ENCODE results near the gene RASA3. TPM values are rescaled to one million over a fixed set of nuclear protein-coding genes. Genes with fewer than 3 reads are reported as not detected.
"Not testable (repeated sequence)": the region's sequence is repeated elsewhere in the genome, so short reads cannot be mapped to it uniquely, and the experiment has no call there.

RASA3 gene
- total RNA-seq, 1 donor, result 78.9 TPM

GRCh38 chr13:114027826-114028225 is 104.6 kb downstream of the RASA3 start:
- Histone ChIP-seq H3K9me3 (ENCODE audit: low read depth, low read length) (no peaks in the 10 kb centered on the region), H3K4me3 (ENCODE audit: low read length) (no peak overlapping the region), H3K4me1 (ENCODE audit: insufficient read depth, low read length) (no peaks in the 10 kb centered on the region), H3K27me3 (ENCODE audit: insufficient read depth, low read length) (no peaks in the 10 kb centered on the region)

- no peaks in the 10 kb centered on the region for H3K9me3 ChIP-seq (ENCODE audit: low read depth, low read length)
- H3K4me3 ChIP-seq (ENCODE audit: low read length), result no peak overlapping the region
- H3K27me3 ChIP-seq (ENCODE audit: insufficient read depth, low read length), result no peaks in the 10 kb centered on the region
- H3K4me1 ChIP-seq (ENCODE audit: insufficient read depth, low read length), result no peaks in the 10 kb centered on the region
Observed at GRCh38 chr13:114027046-114027715, 105.2 kb downstream of the RASA3 start.

GRCh38 chr13:114026481-114026880 is 105.9 kb downstream of the RASA3 start:
- no peaks in the 10 kb centered on the region for H3K4me1 ChIP-seq (ENCODE audit: insufficient read depth, low read length)
- H3K27me3 ChIP-seq (ENCODE audit: insufficient read depth, low read length), result no peaks in the 10 kb centered on the region
- no peaks in the 10 kb centered on the region for H3K9me3 ChIP-seq (ENCODE audit: low read depth, low read length)
- H3K4me3 ChIP-seq (ENCODE audit: low read length), result no peak overlapping the region

DNA sequence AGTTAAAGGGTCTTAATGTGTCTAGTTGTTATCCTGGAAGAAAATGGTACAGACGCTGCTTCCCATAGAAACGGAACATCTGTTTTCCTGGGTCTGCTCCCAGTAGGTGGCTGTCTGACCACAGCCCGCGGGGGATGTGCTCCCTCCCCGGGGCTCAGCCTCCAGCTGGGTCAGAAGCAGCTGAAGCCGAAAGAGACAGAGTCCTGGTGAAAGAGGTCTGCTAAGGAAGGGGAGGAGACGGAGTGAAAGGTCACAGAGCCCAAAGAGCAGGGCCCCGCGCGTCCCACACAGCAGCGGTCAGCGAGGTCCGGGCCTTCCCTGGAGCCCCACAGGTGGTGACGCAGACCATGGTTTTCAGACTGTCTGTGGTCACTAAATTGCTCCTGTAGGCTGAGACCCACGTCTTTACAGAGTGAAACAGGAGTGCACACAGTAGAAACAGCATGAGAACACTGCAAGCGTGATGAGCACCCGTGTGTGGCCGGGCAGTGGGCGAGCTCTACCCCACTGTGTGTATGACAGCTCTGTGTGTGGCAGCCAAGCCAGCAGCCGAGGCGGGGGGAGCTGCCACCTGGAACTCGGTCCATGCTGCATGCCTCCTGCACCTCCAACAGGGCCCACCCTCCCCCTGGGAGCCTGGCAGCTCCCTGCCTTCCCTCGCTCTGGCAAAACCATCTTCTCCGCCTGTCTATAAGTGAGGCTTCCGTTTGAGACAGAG is 106.5 kb downstream of the RASA3 start:
- Histone ChIP-seq H3K4me1 (ENCODE audit: insufficient read depth, low read length) (no peaks in the 10 kb centered on the region), H3K9me3 (ENCODE audit: low read depth, low read length) (no peaks in the 10 kb centered on the region), H3K4me3 (ENCODE audit: low read length) (no peak overlapping the region), H3K27me3 (ENCODE audit: insufficient read depth, low read length) (no peaks in the 10 kb centered on the region)

GRCh38 chr13:114025405-114025713 is 107.1 kb downstream of the RASA3 start:
- Histone ChIP-seq H3K27me3 (ENCODE audit: insufficient read depth, low read length) (no peaks in the 10 kb centered on the region), H3K9me3 (ENCODE audit: low read depth, low read length) (no peaks in the 10 kb centered on the region), H3K4me3 (ENCODE audit: low read length) (no peak overlapping the region), H3K4me1 (ENCODE audit: insufficient read depth, low read length) (no peaks in the 10 kb centered on the region)

DNA sequence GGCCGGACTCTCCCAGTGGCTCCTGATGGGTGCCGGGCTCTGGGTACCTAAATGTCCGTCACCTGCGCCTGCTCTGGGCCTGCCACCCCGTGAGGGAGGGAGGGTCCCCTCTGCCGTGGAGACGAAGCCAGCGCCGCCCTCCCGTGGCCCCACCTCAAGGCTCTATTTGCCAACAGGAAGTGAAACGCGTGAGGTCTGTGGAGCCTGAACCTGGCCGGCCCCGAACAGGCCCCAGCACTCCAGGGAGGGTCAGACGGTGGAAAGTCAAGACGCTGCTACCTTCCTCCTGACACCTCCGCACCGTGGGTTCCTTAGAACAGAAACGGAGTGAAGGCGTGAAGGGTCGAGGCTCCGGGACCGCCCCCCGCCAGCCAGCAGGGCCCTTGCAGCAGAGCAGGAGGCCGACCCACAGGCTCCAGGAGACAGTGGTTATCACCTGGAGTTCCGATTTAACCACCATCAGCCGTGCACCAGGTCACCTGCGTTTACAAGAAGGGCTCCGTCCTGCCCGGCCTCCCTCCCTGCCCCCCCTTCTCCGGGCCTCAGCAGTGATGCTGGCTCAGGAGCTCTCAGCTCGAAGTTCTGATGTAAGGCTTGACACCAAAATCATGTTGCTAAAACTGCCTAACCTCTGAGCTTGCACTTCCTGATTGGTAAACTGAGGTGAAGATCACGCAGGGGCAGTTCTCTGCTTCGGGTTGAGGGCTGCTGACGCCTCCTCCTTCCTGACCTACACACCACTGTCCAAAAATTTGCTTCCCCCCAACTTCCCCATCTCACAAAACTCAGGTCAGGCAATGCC is 107.6 kb downstream of the RASA3 start:
- no peaks in the 10 kb centered on the region for H3K9me3 ChIP-seq (ENCODE audit: low read depth, low read length)
- H3K4me3 ChIP-seq (ENCODE audit: low read length), result no peak overlapping the region

DNA sequence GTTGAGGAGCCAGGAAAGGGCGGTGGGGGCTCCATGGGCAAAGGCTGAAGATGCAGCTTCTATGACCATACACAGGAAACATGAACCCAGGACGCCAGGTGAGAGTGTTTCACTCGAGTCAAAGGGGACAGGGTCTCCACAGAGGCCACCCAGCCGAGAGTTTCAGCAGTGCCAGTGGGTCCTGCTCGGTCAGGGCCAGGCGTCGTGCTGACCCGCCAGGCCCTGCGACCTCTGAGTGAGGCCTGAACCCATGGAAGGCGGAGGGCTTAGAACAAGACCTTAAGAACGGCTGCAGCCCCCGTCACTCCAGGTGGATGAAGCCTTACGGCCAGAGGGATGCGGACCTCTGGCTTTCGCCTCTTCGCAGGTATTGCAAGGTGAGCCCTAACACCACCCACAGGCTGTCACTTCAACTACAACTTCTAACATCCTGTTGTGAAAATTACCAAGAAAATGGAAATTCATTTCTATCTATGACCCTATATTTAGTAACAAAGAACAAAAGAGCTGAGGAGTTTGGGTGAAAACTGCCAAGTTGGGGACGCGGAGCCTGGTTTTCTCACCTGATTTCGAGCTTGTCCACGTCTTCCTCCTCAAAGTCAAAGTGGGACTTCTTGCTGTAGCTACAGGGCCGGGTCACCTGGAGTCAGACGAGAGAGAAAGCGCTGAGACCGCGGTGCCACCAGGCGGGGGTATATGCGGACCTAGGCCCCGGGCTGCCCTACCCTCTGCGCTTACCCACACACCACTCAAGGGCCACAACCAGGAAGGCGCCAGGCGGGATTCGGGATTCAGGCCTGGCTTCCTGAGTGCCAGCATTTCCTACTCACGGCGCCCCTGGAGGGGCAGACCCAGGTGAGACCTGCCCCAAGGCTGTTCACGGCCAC is 108.5 kb downstream of the RASA3 start:
- H3K4me1 ChIP-seq (ENCODE audit: insufficient read depth, low read length), result no peaks in the 10 kb centered on the region
- H3K4me3 ChIP-seq (ENCODE audit: low read length), result no peak overlapping the region
- no peaks in the 10 kb centered on the region for H3K27me3 ChIP-seq (ENCODE audit: insufficient read depth, low read length)
- no peaks in the 10 kb centered on the region for H3K9me3 ChIP-seq (ENCODE audit: low read depth, low read length)

More for the DNA sequence above, 107.6 kb downstream of the RASA3 start:
- H3K27me3 ChIP-seq (ENCODE audit: insufficient read depth, low read length), result no peaks in the 10 kb centered on the region
- no peaks in the 10 kb centered on the region for H3K4me1 ChIP-seq (ENCODE audit: insufficient read depth, low read length)

GRCh38 chr13:114022876-114023275 is 109.5 kb downstream of the RASA3 start:
- no peaks in the 10 kb centered on the region for H3K9me3 ChIP-seq (ENCODE audit: low read depth, low read length)
- H3K4me3 ChIP-seq (ENCODE audit: low read length), result no peak overlapping the region
- no peaks in the 10 kb centered on the region for H3K4me1 ChIP-seq (ENCODE audit: insufficient read depth, low read length)
- H3K27me3 ChIP-seq (ENCODE audit: insufficient read depth, low read length), result no peaks in the 10 kb centered on the region

DNA sequence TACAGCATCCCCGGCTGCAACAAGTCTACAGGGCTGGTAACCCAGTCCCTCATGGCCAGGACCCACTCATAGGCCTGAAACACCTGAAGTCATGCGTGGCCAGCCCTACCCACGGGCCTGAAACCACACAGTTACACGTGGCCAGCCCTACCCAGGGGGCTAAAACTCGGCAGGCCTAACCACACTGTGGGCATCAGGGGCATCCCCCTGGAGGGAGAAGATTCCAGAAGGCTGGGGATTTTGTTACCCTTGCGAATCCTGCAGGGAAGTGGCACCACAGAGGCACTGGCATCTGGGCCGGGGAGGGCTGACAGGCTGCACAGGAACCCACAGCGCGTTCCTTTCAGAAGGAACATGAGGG is 110.1 kb downstream of the RASA3 start:
- H3K27me3 ChIP-seq (ENCODE audit: insufficient read depth, low read length), result no peaks in the 10 kb centered on the region
- no peaks in the 10 kb centered on the region for H3K9me3 ChIP-seq (ENCODE audit: low read depth, low read length)
- H3K4me1 ChIP-seq (ENCODE audit: insufficient read depth, low read length), result no peaks in the 10 kb centered on the region
- H3K4me3 ChIP-seq (ENCODE audit: low read length), result no peak overlapping the region

- no peaks in the 10 kb centered on the region for H3K4me1 ChIP-seq (ENCODE audit: insufficient read depth, low read length)
- no peak overlapping the region for H3K4me3 ChIP-seq (ENCODE audit: low read length)
- no peaks in the 10 kb centered on the region for H3K9me3 ChIP-seq (ENCODE audit: low read depth, low read length)
- no peaks in the 10 kb centered on the region for H3K27me3 ChIP-seq (ENCODE audit: insufficient read depth, low read length)
Observed at GRCh38 chr13:114021464-114022308, 110.7 kb downstream of the RASA3 start.

DNA sequence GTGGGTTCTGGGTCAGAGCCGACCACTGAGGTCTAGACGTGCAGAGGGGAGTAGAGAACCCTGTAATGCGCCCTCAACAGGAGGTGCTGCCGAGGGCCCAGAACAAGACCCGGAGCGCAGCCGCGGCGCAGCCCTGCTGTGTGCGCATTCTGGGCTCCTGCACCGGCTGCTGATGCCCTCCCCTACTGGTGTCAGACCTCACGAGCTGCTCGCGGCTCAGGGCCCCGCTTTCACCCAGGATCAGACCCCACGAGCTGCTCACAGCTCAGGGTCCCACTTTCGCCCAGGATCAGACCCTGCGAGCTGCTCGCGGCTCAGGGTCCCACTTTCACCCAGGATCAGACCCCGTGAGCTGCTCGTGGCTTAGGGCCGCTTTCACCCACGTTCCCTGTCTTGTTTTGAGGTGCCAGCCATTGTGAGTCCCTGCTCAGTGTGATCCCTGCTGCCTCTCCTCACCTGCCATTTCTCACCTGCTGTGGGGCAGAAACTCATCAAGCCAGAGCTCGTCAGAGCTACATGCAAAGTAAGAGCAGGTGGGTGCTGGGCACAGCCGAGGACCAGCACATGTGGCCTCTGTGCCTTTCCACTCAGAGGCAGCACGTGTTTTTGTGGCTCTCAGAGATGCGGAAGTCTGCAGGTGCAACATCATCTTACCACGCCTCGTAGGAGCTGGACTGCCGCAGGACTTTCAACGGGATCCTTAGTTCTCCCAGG is 111.5 kb downstream of the RASA3 start:
- no peaks in the 10 kb centered on the region for H3K9me3 ChIP-seq (ENCODE audit: low read depth, low read length)
- no peaks in the 10 kb centered on the region for H3K27me3 ChIP-seq (ENCODE audit: insufficient read depth, low read length)
- no peak overlapping the region for H3K4me3 ChIP-seq (ENCODE audit: low read length)
- H3K4me1 ChIP-seq (ENCODE audit: insufficient read depth, low read length), result no peaks in the 10 kb centered on the region

DNA sequence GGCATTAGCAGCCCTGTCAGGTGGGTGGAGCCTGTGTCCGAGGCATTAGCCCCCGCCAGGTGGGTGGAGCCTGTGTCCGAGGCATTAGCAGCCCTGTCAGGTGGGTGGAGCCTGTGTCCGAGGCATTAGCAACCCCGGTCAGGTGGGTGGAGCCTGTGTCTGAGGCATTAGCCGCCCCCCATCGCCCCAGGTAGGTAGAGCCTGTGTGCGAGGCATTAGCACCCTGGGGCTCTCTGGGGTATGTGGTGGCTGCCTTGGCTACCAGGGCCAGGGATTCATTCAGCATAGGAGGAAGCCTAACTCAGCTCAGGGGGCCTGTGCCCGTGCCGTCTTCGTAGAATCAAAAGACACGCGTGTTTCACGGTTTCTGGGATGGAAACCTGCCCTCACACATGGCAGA is 112.3 kb downstream of the RASA3 start:
- H3K4me1 ChIP-seq (ENCODE audit: insufficient read depth, low read length); H3K9me3 ChIP-seq (ENCODE audit: low read depth, low read length); H3K27me3 ChIP-seq (ENCODE audit: insufficient read depth, low read length); H3K4me3 ChIP-seq (ENCODE audit: low read length): not testable (repeated sequence)

DNA sequence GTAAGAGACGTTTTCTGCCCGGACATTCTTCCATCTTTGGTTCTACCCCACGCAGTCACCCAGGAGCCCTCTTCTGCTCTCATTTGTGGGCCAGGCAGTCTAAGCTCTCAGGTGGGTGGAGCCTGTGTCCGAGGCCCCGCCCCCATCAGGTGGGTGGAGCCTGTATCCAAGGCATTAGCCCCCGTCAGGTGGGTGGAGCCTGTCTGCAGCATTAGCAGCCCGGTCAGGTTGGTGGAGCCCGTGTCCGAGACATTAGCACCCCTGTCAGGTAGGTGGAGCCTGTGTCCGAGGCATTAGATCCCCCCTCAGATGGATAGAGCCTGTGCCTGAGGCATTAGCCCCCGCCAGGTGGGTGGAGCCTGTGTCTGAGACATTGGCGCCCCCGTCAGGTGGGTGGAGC is 113.1 kb downstream of the RASA3 start:
- H3K9me3 ChIP-seq (ENCODE audit: low read depth, low read length), result no peaks in the 10 kb centered on the region
- no peaks in the 10 kb centered on the region for H3K4me1 ChIP-seq (ENCODE audit: insufficient read depth, low read length)
- H3K4me3 ChIP-seq (ENCODE audit: low read length), result no peak overlapping the region
- H3K27me3 ChIP-seq (ENCODE audit: insufficient read depth, low read length), result no peaks in the 10 kb centered on the region

All from mononuclear cell (primary cell).